Left ventricle myocardium inferior (tissue), 1 donor: Measurements from ENCODE around the gene COL4A2. TPM values are rescaled to one million over a fixed set of nuclear protein-coding genes. Genes with fewer than 3 reads are reported as not detected.
A peak's percentile ranks its signal among the peaks of the same experiment; 100 is the strongest.

Source experiments
- DNase-seq: peaks from one replicate; pipeline ENCODE4 v3.0.0-alpha.2; 2020
- H3K27ac ChIP-seq: fragments of 200-600 bp; replicated peaks from 2 replicates; pipeline ENCODE4 v1.8.0; 2021
- H3K27me3 ChIP-seq: fragments of 200-600 bp; 2 replicates; pipeline ENCODE4 v1.8.0; 2021; ENCODE audit warnings: low read depth
- H3K36me3 ChIP-seq: fragments of 200-600 bp; 2 replicates; pipeline ENCODE4 v1.8.0; 2021
- H3K4me1 ChIP-seq: fragments of 200-600 bp; 2 replicates; pipeline ENCODE4 v1.8.0; 2021
- H3K4me3 ChIP-seq: fragments of 200-600 bp; 2 replicates; pipeline ENCODE4 v1.8.0; 2021; ENCODE audit warnings: mild to moderate bottlenecking, moderate library complexity
- H3K9me3 ChIP-seq: fragments of 200-600 bp; replicated peaks from 2 replicates; pipeline ENCODE4 v1.8.0; 2021
- CTCF ChIP-seq: fragments of 200-600 bp; IDR thresholded peaks from 2 replicates; pipeline ENCODE4 v1.8.0; 2021; ENCODE audit warnings: antibody characterized with exemption, mild to moderate bottlenecking, borderline replicate concordance
- intact Hi-C: fragments of 100-400 bp; cut with micrococcal nuclease; formaldehyde crosslinking; loops from one replicate; pipeline ENCODE4 v1.11.0; 2022
- total RNA-seq: library from RNA; stranded (reverse); fragmentation: NEBNext Ultra II Directional; extraction: Animal tissue kit (Norgen Biotek cat#: 25700); gene quantifications from one replicate; pipeline ENCODE4 v1.2.1, GENCODE V29; 2021
- donor health status: DM: no; HTN: yes; CAD: no; lungs with severe emphysema.

COL4A2 gene
- total RNA-seq, 1 donor from 2014 or later, result 117 TPM

DNA sequence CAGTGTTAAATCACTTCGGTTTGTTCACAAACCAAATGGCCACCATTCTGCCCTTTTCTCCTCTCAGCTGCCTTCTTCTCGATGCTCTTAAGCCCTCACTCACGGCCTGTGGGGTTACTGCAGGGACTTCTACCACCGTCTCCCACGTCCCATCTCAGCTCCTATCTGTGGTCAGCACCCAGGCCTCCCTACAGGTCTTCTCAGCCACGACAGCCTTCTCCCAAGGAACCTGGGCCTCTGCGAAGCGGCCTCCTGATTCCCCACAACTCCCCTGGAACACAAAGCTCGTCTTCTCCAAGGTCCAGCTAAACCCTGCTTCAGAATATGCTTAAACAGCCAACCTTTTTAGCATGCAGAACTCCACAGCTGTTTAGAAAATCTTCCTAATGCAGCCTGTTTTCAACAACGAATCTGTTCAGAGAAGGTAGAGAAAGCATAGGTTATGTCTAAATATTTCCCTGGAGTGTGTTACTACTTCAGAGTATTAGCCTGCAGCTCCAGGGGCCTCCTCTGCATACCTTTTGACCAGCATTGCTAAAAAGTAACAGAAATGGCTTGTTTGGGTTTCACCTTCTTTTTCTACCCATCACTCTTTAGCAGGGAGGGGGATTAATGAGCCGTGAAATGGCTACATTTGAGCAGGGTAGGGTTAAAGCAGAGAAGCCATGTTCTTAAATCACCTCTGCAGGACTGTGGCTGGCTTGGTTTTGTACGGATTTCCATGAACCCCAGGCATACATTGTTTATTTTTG lies 104.0 kb downstream of the COL4A2 start:
- peaks cover 97% of the 10 kb centered on the region for H3K4me1 ChIP-seq
- no peak for TF ChIP-seq CTCF
- no peak for DNase-seq

DNA sequence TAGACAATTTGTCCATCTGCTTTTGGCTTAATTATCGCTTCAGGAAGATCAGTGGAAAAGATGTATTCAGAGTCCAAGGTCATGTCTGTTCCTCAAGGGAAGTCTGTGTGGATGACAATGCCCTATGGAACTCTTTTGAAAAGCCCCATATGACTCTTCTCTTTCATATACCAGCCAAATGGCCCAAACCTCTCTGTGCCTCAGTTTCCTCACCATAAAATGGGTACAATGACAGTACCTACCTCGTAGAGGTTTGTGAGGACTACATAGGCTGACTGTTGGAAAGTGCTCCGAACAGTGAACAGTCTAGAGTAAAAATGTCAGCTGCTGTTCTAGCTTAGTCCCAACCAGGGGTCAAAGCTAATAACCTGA lies 104.6 kb downstream of the COL4A2 start:
- Histone ChIP-seq H3K27ac (peak overlapping the region; percentile 88), H3K27me3 (no peaks in the 10 kb centered on the region), H3K9me3 (no peaks in the 10 kb centered on the region), H3K36me3 (no peaks in the 10 kb centered on the region), H3K4me3 (no peak overlapping the region), H3K4me1 (peaks cover 97% of the 10 kb centered on the region)
- intact Hi-C loops, result loop anchor here (10.0 kb wide), 1 partner anchor 107 kb away; the partner anchor contains the start of genes COL4A1 and COL4A2
- no peak for TF ChIP-seq CTCF
- no peak for DNase-seq

More for the DNA sequence above, 104.0 kb downstream of the COL4A2 start:
- Histone ChIP-seq H3K36me3 (no peaks in the 10 kb centered on the region), H3K4me3 (no peak overlapping the region), H3K9me3 (no peaks in the 10 kb centered on the region), H3K27me3 (no peaks in the 10 kb centered on the region), H3K27ac (peak overlapping the region; percentile 88)
- intact Hi-C loops, result loop anchor here (10.0 kb wide), 1 partner anchor 106 kb away; the partner anchor contains the start of genes COL4A1 and COL4A2

DNA sequence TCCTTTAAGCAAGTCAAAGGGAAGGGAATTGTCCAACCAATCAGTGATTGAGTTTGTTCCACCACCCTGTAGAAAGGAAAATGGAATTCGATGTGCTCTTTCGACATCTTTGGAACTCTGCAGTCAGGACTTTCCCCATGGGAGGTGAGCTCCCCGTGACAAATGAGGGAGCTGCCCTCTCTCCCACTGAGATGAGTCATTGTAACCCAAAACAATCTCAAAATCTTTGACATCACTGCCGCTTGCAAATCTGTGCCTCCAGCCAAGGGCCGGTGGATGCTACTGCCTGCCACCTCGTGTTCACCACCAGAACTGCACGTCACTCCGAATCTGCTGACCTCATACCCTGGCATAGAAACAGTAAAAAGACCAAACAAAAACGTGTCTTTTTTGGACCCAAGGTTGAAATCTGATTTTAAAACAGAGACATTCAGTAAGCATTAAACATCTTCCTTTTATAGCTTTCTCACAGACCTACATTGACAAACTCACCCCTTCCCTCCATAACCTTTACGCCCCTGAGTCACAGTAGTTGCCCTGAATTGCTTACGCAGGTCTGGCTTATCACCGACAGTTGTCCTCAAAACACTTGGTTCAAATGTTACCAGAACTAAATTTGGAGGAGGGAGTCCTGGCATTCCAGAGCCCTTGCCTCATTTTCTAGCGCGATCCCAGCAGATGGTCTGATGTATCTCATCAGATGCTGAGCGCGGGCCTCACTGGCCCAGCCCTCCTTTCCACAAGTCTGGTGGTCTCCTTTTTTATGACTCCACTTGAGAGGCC lies 105.2 kb downstream of the COL4A2 start:
- peak; percentile 85 for DNase-seq
- Histone ChIP-seq H3K4me3 (no peak overlapping the region), H3K27me3 (no peaks in the 10 kb centered on the region), H3K36me3 (no peaks in the 10 kb centered on the region), H3K9me3 (no peaks in the 10 kb centered on the region), H3K4me1 (peaks cover 97% of the 10 kb centered on the region), H3K27ac (peak overlapping the region; percentile 88)
- TF ChIP-seq CTCF, result peak; percentile 95
- intact Hi-C loops, result loop anchor here (10.0 kb wide), 1 partner anchor 108 kb away; the partner anchor contains the start of genes COL4A1 and COL4A2

DNA sequence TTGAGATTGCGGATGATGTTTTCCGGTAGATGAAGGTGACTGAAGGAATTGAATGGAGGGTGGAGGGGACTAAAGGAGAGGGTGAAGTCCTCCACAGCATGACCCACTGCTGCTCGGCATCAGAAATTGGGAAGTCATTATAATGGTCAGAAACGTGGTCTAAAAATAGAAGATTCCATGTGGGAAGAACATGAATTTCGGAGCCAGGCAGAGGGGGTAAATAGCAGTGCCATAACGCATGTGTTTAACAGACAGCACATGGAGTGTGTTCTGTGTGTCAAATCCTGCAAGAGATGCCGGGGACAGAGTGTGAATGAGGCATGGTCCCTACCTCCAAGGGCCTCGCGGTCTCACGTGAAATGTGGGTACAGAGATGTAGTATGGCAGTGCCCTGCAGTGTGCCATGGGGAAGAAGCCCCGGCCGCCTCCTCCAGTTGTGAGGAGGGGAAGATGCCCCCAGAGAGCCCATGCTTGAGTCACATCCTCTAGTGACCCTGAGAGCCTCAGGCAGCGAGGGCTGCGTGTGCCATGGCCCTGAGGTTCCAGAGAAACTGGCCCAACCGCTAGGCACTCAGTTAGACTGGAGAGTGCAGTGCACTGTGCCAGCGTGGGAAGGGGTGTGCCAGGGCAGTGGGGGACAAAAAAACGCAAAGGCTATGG lies 106.1 kb downstream of the COL4A2 start:
- no peaks in the 10 kb centered on the region for H3K9me3 ChIP-seq
- no peak overlapping the region for H3K4me3 ChIP-seq
- H3K27me3 ChIP-seq, result no peaks in the 10 kb centered on the region
- H3K27ac ChIP-seq, result peak overlapping the region; percentile 88
- intact Hi-C loops, result loop anchor here (10.0 kb wide), 1 partner anchor 108 kb away; the partner anchor contains the start of genes COL4A1 and COL4A2
- TF ChIP-seq CTCF, result no peak
- no peak for DNase-seq
- H3K36me3 ChIP-seq, result no peaks in the 10 kb centered on the region
- H3K4me1 ChIP-seq, result peaks cover 97% of the 10 kb centered on the region

DNA sequence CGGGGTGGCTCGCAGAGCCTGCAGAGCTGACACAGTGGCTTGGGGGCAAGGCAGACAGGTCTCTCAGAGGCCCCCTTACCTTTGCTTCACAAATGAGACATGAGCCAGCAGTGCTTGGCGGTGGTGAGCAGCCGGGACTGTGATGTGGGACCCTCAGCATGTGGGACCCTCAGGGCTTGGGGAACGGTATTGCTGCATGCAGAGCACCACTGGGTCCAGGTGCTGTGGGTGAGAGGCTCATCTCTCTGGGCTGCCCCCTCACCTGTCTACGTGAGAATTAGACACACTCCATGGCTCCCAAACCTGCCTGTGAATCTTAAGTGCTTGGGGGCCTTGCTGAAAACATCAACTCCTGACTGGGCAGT lies 106.6 kb downstream of the COL4A2 start:
- Histone ChIP-seq H3K9me3 (no peaks in the 10 kb centered on the region), H3K4me1 (peaks cover 97% of the 10 kb centered on the region), H3K36me3 (no peaks in the 10 kb centered on the region), H3K27me3 (no peaks in the 10 kb centered on the region), H3K4me3 (no peak overlapping the region), H3K27ac (peak overlapping the region; percentile 88)
- intact Hi-C loops, result loop anchor here (10.0 kb wide), 1 partner anchor 109 kb away; the partner anchor contains the start of genes COL4A1 and COL4A2
- no peak for DNase-seq
- TF ChIP-seq CTCF, result no peak
